Neuronal stem cell (in vitro differentiated cells): Measurements from ENCODE around the gene ACTL10.

Experiments
- DNase-seq: peaks from one replicate; pipeline ENCODE4 v3.0.0-alpha.2; 2013; ENCODE audit warnings: low spot score
- H2AFZ ChIP-seq: one replicate; pipeline ENCODE4 v1.6.1; 2013; ENCODE audit warnings: mild to moderate bottlenecking, low read length, inconsistent platforms
- H2AK5ac ChIP-seq: 2 replicates; pipeline ENCODE4 v1.6.1; 2013; ENCODE audit warnings: low read depth, mild to moderate bottlenecking, inconsistent platforms, low read length, moderate library complexity, mixed read lengths
- H2BK120ac ChIP-seq: 2 replicates; pipeline ENCODE4 v1.6.1; 2013; ENCODE audit warnings: low read depth, mild to moderate bottlenecking, inconsistent platforms, low read length, moderate library complexity, mixed read lengths
- H2BK12ac ChIP-seq: one replicate; pipeline ENCODE4 v1.6.1; 2013; ENCODE audit warnings: low read length, inconsistent platforms
- H2BK15ac ChIP-seq: 2 replicates; pipeline ENCODE4 v1.6.1; 2013; ENCODE audit warnings: mild to moderate bottlenecking, low read length, inconsistent platforms, mixed read lengths
- H2BK5ac ChIP-seq: one replicate; pipeline ENCODE4 v1.6.1; 2013; ENCODE audit warnings: inconsistent platforms, mild to moderate bottlenecking, low read length, moderate library complexity
- H3K14ac ChIP-seq: one replicate; pipeline ENCODE4 v1.6.1; 2013; ENCODE audit warnings: low read length, inconsistent platforms
- H3K18ac ChIP-seq: 2 replicates; pipeline ENCODE4 v1.6.1; 2013; ENCODE audit warnings: low read length, inconsistent platforms
- H3K23ac ChIP-seq: 2 replicates; pipeline ENCODE4 v1.6.1; 2013; ENCODE audit warnings: low read depth, mild to moderate bottlenecking, mixed read lengths, low read length, inconsistent platforms; ENCODE audit not compliant: poor library complexity
- H3K27ac ChIP-seq: replicated peaks from 3 replicates; pipeline ENCODE4 v1.5.1; 2013; ENCODE audit warnings: low read length, inconsistent platforms
- H3K27me3 ChIP-seq, 3 experiments: 2 replicates each; pipeline ENCODE4 v1.6.1; 2013; ENCODE audit warnings: low read length in 3 of 3, mild to moderate bottlenecking in 2 of 3, inconsistent platforms in 1 of 3, low read depth in 1 of 3, mixed read lengths in 1 of 3, moderate library complexity in 1 of 3; ENCODE audit not compliant: control insufficient read depth in 3 of 3, insufficient read depth in 3 of 3
- H3K36me3 ChIP-seq, 2 donors: replicated peaks in 1 of 2; 2 replicates each; pipeline ENCODE4 v1.6.1; 2013; ENCODE audit warnings: low read length in 2 of 2; ENCODE audit not compliant: control insufficient read depth in 2 of 2, insufficient read depth in 2 of 2
- H3K4ac ChIP-seq: 2 replicates; pipeline ENCODE4 v1.6.1; 2013; ENCODE audit warnings: inconsistent platforms, mild to moderate bottlenecking, low read length, moderate library complexity
- H3K4me1 ChIP-seq, 2 donors: 1 replicate in 1 of 2; 2 replicates in 1 of 2; pipeline ENCODE4 v1.6.1; 2013; ENCODE audit warnings: low read length in 2 of 2, low read depth in 1 of 2; ENCODE audit not compliant: control insufficient read depth in 2 of 2, insufficient read depth in 1 of 2
- H3K4me2 ChIP-seq: one replicate; pipeline ENCODE4 v1.6.1; 2013; ENCODE audit warnings: mild to moderate bottlenecking, low read length, inconsistent platforms; ENCODE audit not compliant: insufficient read depth, poor library complexity, severe bottlenecking
- H3K4me3 ChIP-seq, 2 donors: 2 replicates each; pipeline ENCODE4 v1.5.1; 2013; ENCODE audit warnings: low read length in 2 of 2, mild to moderate bottlenecking in 2 of 2, inconsistent platforms in 1 of 2, moderate library complexity in 1 of 2
- H3K79me1 ChIP-seq: one replicate; pipeline ENCODE4 v1.6.1; 2013; ENCODE audit warnings: low read depth, mild to moderate bottlenecking, inconsistent platforms, low read length, moderate library complexity
- H3K9ac ChIP-seq: one replicate; pipeline ENCODE4 v1.6.1; 2013; ENCODE audit warnings: mild to moderate bottlenecking, low read depth, low read length, inconsistent platforms; ENCODE audit not compliant: poor library complexity
- H3K9me3 ChIP-seq, 2 donors: replicated peaks in 1 of 2; 2 replicates each; pipeline versions ENCODE3 to v1.6.1; 2013; ENCODE audit warnings: low read length in 2 of 2, mild to moderate bottlenecking in 2 of 2, inconsistent platforms in 1 of 2, low read depth in 1 of 2, mixed read lengths in 1 of 2, moderate library complexity in 1 of 2; ENCODE audit not compliant: control insufficient read depth in 2 of 2, insufficient read depth in 1 of 2
- H4K8ac ChIP-seq: one replicate; pipeline ENCODE4 v1.6.1; 2013; ENCODE audit warnings: low read depth, mild to moderate bottlenecking, inconsistent platforms, low read length, moderate library complexity
- H4K91ac ChIP-seq: one replicate; pipeline ENCODE4 v1.6.1; 2013; ENCODE audit warnings: low read length, low read depth, mild to moderate bottlenecking, inconsistent platforms; ENCODE audit not compliant: poor library complexity
- WGBS, 2 donors: extraction: QIAGEN DNeasy Blood & Tissue Kit; methylation state at CpG; one replicate each; pipeline ENCODE4 v1.1.7; 2013; ENCODE audit warnings: missing lambda C conversion rate in 2 of 2, mixed read lengths in 1 of 2; ENCODE audit not compliant: insufficient read length in 2 of 2, insufficient replicate concordance in 1 of 2; ENCODE audit errors: extremely low coverage in 2 of 2; 5-methylcytosine and 5-hydroxymethylcytosine counted together

Gene ACTL10

DNA sequence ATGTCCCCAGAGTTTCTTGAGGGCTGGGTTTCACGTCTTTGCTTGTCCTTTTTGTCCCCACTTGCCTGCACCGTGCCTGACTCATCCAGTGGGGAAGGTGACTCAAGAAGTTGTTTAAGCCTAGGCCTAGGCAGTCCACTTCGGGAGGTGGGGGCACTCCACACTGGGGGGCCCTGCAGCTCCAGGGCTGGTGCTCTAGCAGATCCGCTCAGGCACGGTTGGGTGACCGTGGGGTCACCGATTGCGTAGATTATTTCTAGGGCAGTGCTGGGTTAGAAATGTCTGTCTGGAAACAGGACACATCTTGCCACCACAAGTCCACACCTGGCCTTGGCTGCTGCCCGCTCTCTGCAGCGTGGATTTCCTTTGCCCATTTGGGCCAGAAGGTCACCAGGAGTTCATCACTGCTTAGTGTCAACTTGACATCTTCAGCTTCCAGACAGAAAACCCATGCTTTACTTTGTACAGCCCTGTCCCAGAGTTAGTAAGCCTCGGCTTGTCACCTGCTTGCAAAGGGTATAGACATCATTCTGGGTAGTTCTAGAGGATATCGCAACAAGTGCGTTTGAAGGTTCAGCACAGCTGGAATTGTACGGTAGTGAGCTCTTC lies 18.2 kb upstream of the ACTL10 start:
- Histone ChIP-seq H4K91ac (no peak overlapping the region), H2BK12ac (no peak overlapping the region), H3K18ac (no peak overlapping the region), H3K4me2 (no peak overlapping the region), H3K27ac (no peak overlapping the region), H2AK5ac (no peak overlapping the region), H3K36me3 (peaks cover 17 to 43% of the 10 kb centered on the region in 2 donors), H2AFZ (no peak overlapping the region), H2BK120ac (no peak overlapping the region), H3K4me3 (no peak overlapping the region), H3K9me3 (no peaks in the 10 kb centered on the region), H3K9ac (no peak overlapping the region), H4K8ac (no peak overlapping the region), H2BK5ac (no peak overlapping the region), H3K79me1 (peaks cover 2% of the 10 kb centered on the region), H3K27me3 (no peaks in the 10 kb centered on the region), H3K14ac (no peak overlapping the region), H3K4me1 (peaks cover 0 to 5% of the 10 kb centered on the region in 2 donors), H3K23ac (no peak overlapping the region), H3K4ac (no peak overlapping the region), H2BK15ac (no peak overlapping the region)
- no CpG with 5 or more reads among the region's 14 CpGs for WGBS, 2 donors
- DNase-seq: no peak

DNA sequence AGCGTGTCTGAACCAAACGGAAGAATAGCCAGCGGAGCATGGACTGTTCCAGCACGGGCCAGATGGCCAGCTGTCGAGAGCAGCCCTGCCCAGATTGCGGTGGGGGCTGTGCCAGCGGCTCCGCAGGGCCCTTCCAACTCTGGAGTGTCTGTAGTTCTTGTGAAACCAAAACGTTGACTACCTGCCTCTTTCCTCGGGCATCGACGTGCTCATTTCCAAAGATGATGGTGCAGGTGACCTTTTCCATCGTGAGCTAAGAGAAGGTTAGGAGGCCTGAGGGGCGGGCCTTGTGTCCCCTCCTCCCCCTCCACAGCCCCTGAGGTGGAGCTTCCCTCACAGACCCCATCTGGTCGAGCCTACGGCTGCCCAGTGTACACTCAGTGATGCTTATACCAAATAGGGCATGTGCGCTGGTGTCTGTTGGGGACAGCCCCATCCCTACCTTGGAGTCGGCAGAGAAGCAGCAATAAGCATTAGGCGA lies 17.5 kb upstream of the ACTL10 start:
- no peak overlapping the region for H2BK5ac ChIP-seq
- no peaks in the 10 kb centered on the region for H3K27me3 ChIP-seq
- WGBS, 2 donors: no CpG with 5 or more reads among the region's 19 CpGs
- no peak for DNase-seq
- no peak overlapping the region for H3K4ac ChIP-seq
- no peak overlapping the region for H3K14ac ChIP-seq
- H2BK120ac ChIP-seq: no peak overlapping the region
- H2BK15ac ChIP-seq: no peak overlapping the region
- peaks cover 15 to 37% of the 10 kb centered on the region in 2 donors for H3K36me3 ChIP-seq
- no peak overlapping the region for H4K8ac ChIP-seq
- peak overlapping the region; percentile 17 for H3K23ac ChIP-seq
- peaks cover 2% of the 10 kb centered on the region for H3K79me1 ChIP-seq
- no peak overlapping the region for H3K9ac ChIP-seq
- no peak overlapping the region for H3K4me3 ChIP-seq
- no peak overlapping the region for H3K18ac ChIP-seq
- no peak overlapping the region for H3K4me2 ChIP-seq
- H2AK5ac ChIP-seq: no peak overlapping the region
- H3K4me1 ChIP-seq: peaks cover 0 to 5% of the 10 kb centered on the region in 2 donors
- no peak overlapping the region for H2BK12ac ChIP-seq
- no peak overlapping the region for H3K27ac ChIP-seq
- H3K9me3 ChIP-seq: no peaks in the 10 kb centered on the region
- H4K91ac ChIP-seq: no peak overlapping the region
- no peak overlapping the region for H2AFZ ChIP-seq

DNA sequence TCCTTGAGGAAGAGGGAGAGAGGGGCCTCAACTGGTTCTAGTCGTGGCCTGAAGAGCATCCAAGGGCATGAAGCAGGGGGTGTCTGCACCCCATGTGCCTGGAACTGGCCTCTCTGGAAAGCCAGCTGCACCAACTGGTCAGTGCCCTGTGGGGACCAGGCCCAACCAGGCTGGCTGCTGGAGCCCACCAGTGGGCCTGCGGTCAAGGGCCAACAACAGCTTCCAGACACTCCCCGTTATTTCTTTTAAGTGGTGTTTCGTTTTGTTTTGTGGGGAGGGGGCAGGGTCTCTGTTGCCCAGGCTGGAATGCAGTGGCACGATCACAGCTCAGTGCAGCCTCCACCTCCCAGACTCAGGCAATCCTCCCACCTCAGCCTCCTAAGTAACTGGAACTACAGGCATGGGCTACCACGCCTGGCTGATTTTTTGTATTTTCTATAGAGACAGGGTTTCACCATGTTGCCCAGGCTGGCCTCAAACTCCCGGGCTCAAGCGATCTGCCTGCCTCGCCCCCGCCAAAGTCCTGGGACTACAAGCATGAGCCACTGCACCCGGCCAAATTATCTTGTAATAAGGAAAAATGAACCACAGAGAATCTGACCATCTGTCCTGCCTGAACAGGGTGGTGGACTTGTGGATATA lies 16.5 kb upstream of the ACTL10 start:
- Histone ChIP-seq H4K8ac (no peak overlapping the region), H3K9me3 (no peaks in the 10 kb centered on the region), H3K14ac (no peak overlapping the region), H3K4me1 (peaks cover 0 to 5% of the 10 kb centered on the region in 2 donors), H3K79me1 (no peaks in the 10 kb centered on the region), H2BK5ac (no peak overlapping the region), H3K18ac (no peak overlapping the region), H3K27ac (no peak overlapping the region), H3K23ac (no peak overlapping the region), H3K36me3 (peaks cover 6 to 27% of the 10 kb centered on the region in 2 donors), H3K4me3 (no peak overlapping the region), H2AFZ (no peak overlapping the region), H3K4me2 (no peak overlapping the region), H2BK15ac (no peak overlapping the region), H2BK12ac (no peak overlapping the region), H3K27me3 (no peaks in the 10 kb centered on the region), H2BK120ac (no peak overlapping the region), H3K9ac (no peak overlapping the region), H3K4ac (no peak overlapping the region), H2AK5ac (no peak overlapping the region), H4K91ac (no peak overlapping the region)
- no peak for DNase-seq
- WGBS, 2 donors: no CpG with 5 or more reads among the region's 11 CpGs

DNA sequence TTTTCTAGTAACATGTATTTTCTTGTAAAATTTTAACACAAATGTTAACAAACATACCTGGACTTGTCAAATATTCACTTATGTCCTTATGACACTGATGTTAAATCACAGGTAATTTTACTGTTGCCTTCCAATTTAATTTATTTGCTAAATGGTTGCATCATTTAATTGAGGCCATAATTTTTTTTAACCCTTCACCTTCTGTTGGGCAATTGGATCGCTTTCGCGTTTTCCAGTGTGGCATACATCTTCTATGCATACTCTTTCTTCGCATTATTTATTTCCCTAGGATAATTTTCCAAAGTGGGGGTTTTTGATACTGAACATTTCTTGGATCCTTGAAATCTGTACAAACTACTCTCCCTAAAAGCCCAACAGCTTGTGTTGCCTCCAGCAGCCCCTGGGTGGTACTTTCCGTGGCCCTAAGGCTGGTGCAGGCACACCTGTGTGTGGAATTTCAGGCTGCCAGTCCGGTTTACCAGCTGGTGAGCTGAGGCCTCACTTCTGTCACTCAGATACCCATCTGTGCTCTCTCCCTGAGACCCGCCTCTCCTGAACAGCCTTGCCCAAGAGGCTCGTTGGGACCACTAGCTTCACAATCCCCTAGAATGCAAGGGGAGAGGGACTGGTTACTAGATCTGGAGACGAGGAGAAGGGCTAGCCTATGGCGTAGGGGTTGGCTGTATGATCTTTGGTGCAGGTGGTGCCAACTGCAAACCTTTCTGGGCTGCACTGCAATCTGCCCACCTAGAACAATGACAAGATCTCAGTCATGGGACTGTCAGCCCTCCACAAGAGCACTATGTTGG lies 15.8 kb upstream of the ACTL10 start:
- Histone ChIP-seq H3K4me3 (no peak overlapping the region), H2AK5ac (no peak overlapping the region), H4K8ac (no peak overlapping the region), H3K9ac (no peak overlapping the region), H2BK5ac (no peak overlapping the region), H3K27ac (no peak overlapping the region), H3K4ac (no peak overlapping the region), H4K91ac (no peak overlapping the region), H3K18ac (no peak overlapping the region), H3K23ac (no peak overlapping the region), H2BK12ac (no peak overlapping the region), H2AFZ (no peak overlapping the region), H3K27me3 (no peaks in the 10 kb centered on the region), H2BK120ac (no peak overlapping the region), H3K9me3 (no peaks in the 10 kb centered on the region), H3K36me3 (peaks cover 3 to 21% of the 10 kb centered on the region in 2 donors), H3K14ac (no peak overlapping the region), H3K4me1 (peaks cover 0 to 5% of the 10 kb centered on the region in 2 donors), H3K4me2 (no peak overlapping the region), H3K79me1 (no peaks in the 10 kb centered on the region), H2BK15ac (no peak overlapping the region)
- DNase-seq: no peak
- no CpG with 5 or more reads among the region's 10 CpGs for WGBS, 2 donors
